ENCODE measurements around the gene YTHDC2.
A peak's percentile ranks its signal among the peaks of the same experiment; 100 is the strongest.
"Not testable (repeated sequence)": the region's sequence is repeated elsewhere in the genome, so short reads cannot be mapped to it uniquely, and the experiment has no call there.

YTHDC2 gene

DNA sequence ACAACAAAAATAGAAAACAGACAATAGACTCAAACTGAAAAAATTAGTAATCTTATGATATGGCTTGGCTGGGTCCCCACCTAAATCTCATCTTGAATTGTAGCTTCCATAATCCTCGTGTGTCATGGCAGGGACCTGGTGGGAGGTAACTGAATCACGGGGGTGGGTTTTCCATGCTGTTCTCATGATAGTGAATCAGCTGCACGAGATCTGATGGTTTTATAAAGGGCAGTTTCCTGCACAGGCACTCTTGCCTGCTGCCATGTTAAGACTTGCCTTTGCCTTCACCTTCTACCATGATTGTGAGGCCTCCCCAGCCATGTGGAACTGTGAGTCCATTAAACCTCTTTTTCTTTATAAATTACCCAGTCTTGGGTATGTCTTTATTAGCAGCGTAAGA is 89.8 kb downstream of the YTHDC2 start:
- DNase-seq (ENCODE audit: low spot score) = not testable (repeated sequence)

DNA sequence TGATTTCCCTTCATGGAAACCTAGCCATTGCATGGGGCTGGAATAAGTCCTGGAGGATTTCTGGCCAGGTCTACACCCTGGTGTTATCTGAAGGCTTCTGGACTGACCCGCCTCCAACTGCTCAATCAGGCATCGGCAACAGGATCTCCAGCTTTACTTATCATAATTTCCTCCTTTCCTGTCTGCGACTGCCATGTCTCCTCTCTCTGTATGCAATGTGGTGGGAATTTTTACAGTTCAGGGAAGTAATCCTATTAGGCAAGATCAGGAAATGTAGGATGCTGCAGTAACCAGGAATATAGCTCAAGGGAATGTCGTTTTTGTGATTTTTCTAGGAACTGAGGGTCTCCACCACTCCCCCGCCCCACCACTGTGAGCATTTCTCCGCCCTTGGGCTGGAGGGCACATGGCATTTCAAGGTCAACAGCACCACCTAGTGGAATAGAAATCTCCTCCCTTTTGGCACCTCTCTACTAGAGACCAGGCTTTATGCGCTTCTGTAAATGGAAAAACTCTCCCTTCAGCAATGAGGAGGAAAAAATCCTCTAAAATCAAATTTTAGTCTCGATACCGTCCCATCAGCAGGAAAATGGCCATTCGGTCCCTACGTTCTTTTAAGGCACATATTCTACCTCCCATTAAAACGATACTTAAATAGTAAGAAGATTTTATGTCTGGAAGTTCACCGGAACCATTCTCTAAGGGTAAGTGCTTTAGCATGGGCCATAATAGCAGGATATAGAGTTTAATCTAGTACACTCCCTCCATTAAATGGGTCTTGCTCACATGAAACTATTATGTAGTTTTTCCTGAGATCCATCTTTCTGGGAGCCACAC is 93.0 kb downstream of the YTHDC2 start:
- peak; percentile 78 for DNase-seq (ENCODE audit: low spot score)

DNA sequence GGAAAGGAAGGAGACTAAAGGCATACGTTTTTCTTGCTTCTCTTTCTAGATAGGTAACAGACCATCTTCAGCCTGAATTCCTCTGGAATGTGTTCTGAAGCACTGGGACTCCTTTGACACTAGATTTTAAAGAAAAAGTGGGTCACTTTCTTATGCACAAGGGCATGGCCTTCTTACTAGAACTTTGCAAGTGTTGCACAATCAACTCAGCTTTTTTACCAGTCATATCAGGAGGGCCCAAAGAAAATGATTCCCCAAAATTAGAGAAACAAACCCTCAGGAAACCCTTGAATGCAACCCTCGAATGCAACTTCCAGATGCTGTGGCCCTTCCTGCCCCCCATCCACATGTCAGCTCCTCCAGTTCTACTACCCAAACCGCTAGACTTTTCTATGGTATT is 93.9 kb downstream of the YTHDC2 start:
- no peak for DNase-seq (ENCODE audit: low spot score)

DNA sequence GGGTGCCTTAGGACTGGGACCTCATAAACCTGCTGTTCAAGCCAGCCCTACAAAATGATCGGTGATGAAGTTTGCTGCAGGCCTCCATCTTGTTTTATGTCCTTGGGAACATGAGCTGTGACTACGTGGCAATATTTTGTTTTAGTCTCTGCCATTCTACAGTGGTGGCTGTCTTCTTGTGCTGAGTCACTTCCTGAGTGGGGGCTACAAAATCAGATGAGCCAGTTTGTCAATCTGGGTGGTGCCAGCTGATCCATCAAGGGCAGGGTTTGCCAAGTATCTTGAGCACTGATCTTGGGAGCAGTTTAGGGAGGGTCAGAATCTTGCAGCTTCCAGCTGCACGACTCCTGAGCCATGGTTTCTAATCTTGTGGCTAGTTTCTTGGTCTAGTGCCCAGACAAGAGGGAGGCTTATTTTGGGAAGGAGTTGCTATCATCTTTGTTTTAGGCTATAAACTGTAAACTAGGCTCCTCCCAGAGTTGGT is 94.7 kb downstream of the YTHDC2 start:
- DNase-seq (ENCODE audit: low spot score) = no peak

DNA sequence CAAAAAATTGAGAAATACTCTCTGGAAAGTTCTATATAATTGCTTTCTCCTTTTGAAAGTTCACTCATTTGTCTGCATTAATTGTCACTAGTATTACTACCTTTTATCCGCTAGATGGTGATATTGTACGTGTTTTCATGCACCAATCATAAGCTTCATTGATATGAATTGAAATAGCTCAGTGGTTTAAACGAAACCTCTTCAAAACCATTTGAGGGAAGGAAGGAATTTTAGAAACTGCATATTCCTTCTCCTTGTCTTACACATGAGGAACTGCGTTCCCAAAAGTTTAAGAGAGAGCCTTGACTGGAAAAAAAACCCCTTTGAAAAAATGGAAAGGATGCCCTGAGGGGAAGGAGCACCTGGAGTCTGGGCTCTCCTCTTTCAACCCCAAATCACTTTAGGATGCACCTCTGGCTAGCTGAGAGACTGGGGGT is 98.6 kb downstream of the YTHDC2 start:
- peak; percentile 45 for DNase-seq (ENCODE audit: low spot score)

DNA sequence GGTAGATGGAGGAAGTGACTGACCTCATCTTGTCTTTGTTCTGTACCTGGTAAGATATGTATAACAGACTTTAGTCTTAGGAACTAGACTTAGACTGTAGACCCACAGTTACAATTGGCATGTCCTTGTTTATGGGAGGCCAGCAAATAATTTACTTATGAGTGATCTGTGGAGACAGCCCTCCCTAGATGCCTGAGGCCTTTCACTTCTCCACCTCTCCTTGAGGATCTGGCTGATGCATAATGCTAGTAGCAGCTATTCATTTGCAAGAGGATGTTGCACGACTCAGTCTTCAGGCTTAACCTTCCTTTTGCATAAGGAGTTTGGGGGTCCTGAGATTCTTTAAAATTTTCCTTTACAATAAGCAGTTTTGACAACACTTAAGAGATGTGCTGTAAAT is 100.7 kb downstream of the YTHDC2 start:
- DNase-seq (ENCODE audit: low spot score) = no peak

DNA sequence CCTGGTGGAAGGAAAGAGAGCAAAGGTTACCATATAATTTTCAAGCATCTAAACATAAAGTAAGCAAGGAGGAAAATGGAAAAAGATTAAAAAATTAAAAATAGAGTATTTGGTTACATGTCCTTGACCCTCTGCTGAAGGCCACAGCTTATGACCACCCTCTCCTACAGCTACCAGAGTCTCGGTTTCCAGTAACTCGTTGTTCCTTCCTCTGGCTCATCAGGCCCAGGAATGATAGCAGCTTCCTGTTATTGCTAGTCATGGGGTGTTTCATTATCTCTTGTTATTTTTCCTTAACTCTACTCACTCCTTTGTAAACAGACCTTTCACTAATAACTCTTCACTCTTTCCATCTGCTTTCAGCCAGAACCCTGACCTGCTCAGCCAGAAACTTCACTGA is 102.2 kb downstream of the YTHDC2 start:
- DNase-seq (ENCODE audit: low spot score) = no peak

DNA sequence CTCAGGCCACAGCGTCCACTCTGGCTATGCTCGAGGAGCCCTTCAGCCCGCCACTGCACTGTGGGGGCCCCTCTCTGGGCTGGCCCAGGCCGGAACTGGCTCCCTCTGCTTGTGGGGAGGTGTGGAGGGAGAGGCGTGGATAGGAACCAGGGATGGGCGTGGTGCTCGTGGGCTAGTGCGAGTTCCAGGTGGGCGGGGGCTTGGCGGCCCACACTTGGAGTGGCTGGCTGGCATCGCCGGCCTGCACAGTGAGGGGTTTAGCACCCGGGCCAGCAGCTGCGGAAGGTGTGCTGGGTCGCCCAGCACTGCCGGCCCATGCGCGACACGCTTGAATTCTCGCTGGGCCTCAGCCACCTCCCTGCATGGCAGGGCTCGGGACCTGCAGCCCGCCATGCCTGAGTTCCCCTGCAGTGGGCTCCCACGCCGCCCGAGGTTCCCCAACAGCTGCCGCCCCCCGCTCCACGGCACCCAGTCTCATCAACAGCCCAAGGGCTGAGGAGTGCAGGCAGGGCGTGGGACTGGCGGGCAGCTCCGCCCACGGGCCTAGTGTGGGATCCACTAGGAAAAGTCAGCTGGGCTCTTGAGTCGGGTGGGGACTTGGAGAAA is 103.8 kb downstream of the YTHDC2 start:
- no peak for DNase-seq (ENCODE audit: low spot score)

DNA sequence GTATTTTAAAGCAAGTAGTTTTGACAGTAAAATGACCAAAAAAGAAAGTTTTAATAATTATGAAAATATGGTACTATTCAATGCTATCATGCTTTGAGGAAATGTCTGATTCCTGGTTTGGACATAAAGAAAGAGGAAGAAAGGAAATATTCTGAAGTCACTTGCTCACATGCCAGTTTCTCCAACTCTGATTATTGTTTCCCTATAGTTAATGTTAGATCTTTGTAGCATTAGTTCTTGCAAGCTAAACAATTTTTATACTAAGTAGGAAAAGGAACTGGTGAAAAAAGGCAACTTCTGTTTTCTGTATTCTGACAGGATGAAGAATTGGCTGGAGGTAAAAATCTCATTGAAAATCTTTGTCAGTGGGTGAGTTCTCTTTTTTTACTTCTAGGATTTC is 119.5 kb downstream of the YTHDC2 start:
- DNase-seq (ENCODE audit: low spot score) = peak; percentile 16

DNA sequence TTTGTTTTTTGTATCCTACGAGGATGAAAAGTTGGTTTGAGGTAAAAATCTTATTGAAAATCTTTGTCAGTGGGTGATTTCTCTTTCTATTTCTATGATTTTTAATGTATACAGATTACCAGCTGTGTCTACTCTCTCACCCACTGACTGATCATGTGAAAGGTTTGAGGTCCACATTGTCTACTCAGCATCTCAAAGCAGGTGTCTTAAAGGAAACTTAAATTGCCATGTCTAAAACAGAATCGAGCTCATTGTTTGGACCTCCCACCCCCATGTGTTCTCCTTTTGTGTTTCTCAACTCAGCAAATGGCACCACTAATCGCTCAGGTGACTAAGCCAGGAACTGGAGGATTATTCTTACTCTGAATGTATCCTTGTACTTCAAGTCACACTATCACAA is 121.5 kb downstream of the YTHDC2 start:
- DNase-seq (ENCODE audit: low spot score) = no peak

DNA sequence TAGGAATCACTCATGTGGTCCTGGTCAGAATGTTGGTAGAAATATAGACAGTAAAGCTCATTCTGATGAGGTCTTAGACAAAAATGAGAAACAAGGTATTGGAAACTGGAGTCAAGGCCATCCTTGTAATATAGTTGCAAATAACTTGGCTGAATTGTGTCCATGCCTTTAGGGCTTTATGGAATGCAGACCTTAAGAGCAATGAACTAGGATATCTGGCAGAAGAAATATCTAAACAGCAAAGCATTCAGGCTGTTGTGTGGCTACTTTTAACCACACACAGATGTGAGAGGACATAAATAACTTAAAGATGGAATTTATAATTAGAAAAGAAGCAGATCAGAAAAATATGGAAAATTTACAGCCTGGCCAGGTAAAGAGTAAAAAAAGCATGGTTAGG is 128.2 kb downstream of the YTHDC2 start:
- DNase-seq (ENCODE audit: low spot score) = no peak

All from pons (tissue), 1 donor.